ENCODE measurements around the gene CCDC18.
"Not testable (repeated sequence)": the region's sequence is repeated elsewhere in the genome, so short reads cannot be mapped to it uniquely, and the experiment has no call there.

Gene CCDC18

GRCh38 chr1:93178418-93178817 is 2.1 kb upstream of the CCDC18 start:
- DNase-seq = no peak

- peak; percentile 96 for DNase-seq
Measured at GRCh38 chr1:93179886-93180722, 420 bp upstream of the CCDC18 start, which contains the start of gene TMED5. TSS of gene TMED5 (minus strand) at chr1:93180413. CDS start at chr1:93180242, 171 bp downstream.

GRCh38 chr1:93186667-93187066 is 6.1 kb downstream of the CCDC18 start:
- DNase-seq = no peak

GRCh38 chr1:93190432-93190831 is 9.9 kb downstream of the CCDC18 start:
- no peak for DNase-seq

GRCh38 chr1:93194231-93194990 is 13.9 kb downstream of the CCDC18 start:
- no peak for DNase-seq

- no peak for DNase-seq
Measured at GRCh38 chr1:93196591-93196990, 16.1 kb downstream of the CCDC18 start.

- no peak for DNase-seq
Measured at GRCh38 chr1:93199150-93199549, 18.6 kb downstream of the CCDC18 start.

GRCh38 chr1:93200086-93200620 is 19.6 kb downstream of the CCDC18 start:
- DNase-seq = no peak

- no peak for DNase-seq
Measured at GRCh38 chr1:93200714-93201113, 20.2 kb downstream of the CCDC18 start.

GRCh38 chr1:93205892-93206566 is 25.5 kb downstream of the CCDC18 start:
- DNase-seq = no peak

GRCh38 chr1:93206567-93206954 is 26.0 kb downstream of the CCDC18 start:
- no peak for DNase-seq

- DNase-seq = no peak
Measured at GRCh38 chr1:93207211-93207610, 26.7 kb downstream of the CCDC18 start.

- DNase-seq = no peak
Measured at GRCh38 chr1:93215322-93215721, 34.8 kb downstream of the CCDC18 start.

- no peak for DNase-seq
Measured at GRCh38 chr1:93219443-93219842, 38.9 kb downstream of the CCDC18 start.

GRCh38 chr1:93220716-93221115 is 40.2 kb downstream of the CCDC18 start:
- not testable (repeated sequence) for DNase-seq

- DNase-seq = no peak
Measured at GRCh38 chr1:93221913-93222312, 41.4 kb downstream of the CCDC18 start.

GRCh38 chr1:93223023-93223675 is 42.6 kb downstream of the CCDC18 start:
- no peak for DNase-seq

- DNase-seq = no peak
Measured at GRCh38 chr1:93235261-93235660, 54.7 kb downstream of the CCDC18 start.

GRCh38 chr1:93237021-93237420 is 56.5 kb downstream of the CCDC18 start:
- DNase-seq = no peak

- no peak for DNase-seq
Measured at GRCh38 chr1:93238425-93238824, 57.9 kb downstream of the CCDC18 start.

- no peak for DNase-seq
Measured at GRCh38 chr1:93239863-93240262, 59.3 kb downstream of the CCDC18 start.

GRCh38 chr1:93243233-93243632 is 62.7 kb downstream of the CCDC18 start:
- DNase-seq = not testable (repeated sequence)

All from CD4-positive, alpha-beta T cell treated with Interleukin-6 for 4 hours (primary cell).